Measurements from ENCODE around the gene SPATA3. TPM values are rescaled to one million over a fixed set of nuclear protein-coding genes. Genes with fewer than 3 reads are reported as not detected.

The SPATA3 gene
- total RNA-seq, 1 donor from 2014 or later: not detected

GRCh38 chr2:231039294-231039664 lies 43.4 kb downstream of the SPATA3 start:
- Mint-ChIP-seq H3K4me1 (ENCODE audit: low read depth, unreplicated experiment) (peaks cover under 1% of the 10 kb centered on the region), H3K36me3 (ENCODE audit: low read depth, unreplicated experiment) (no peaks in the 10 kb centered on the region), H3K4me3 (ENCODE audit: unreplicated experiment) (no peak overlapping the region), H3K27ac (ENCODE audit: unreplicated experiment) (no peak overlapping the region), H3K9me3 (ENCODE audit: unreplicated experiment) (peaks cover 4% of the 10 kb centered on the region), H3K27me3 (ENCODE audit: low read depth, unreplicated experiment) (peaks cover 48% of the 10 kb centered on the region)
- H3K9ac ChIP-seq (ENCODE audit: low read length): no peak overlapping the region
- H3K79me2 ChIP-seq (ENCODE audit: insufficient read depth, low read length): no peaks in the 10 kb centered on the region
- H3K9me3 ChIP-seq (ENCODE audit: insufficient read depth, low read depth, low read length): no peaks in the 10 kb centered on the region
- H3K27ac ChIP-seq (ENCODE audit: low read depth, low read length): no peak overlapping the region
- H2AFZ ChIP-seq (ENCODE audit: low read depth, low read length): no peak overlapping the region
- TF ChIP-seq CTCF (IDR thresholded peaks at IDR 0.05; ENCODE audit: insufficient read depth, low read depth, low read length): no peak
- TF ChIP-seq EZH2 (IDR thresholded peaks at IDR 0.05; ENCODE audit: insufficient read depth, low read length): no peak
- no peaks in the 10 kb centered on the region for H4K20me1 ChIP-seq (ENCODE audit: insufficient read depth, low read length)
- H3K27me3 ChIP-seq (ENCODE audit: insufficient read depth, low read length): peaks cover 52% of the 10 kb centered on the region
- H3K36me3 ChIP-seq (ENCODE audit: insufficient read depth, low read length): no peaks in the 10 kb centered on the region
- no peak overlapping the region for H3K4me3 ChIP-seq (ENCODE audit: insufficient read depth, low read depth, low read length)
- H3K4me2 ChIP-seq (ENCODE audit: low read length): no peak overlapping the region
- DNase-seq (ENCODE audit: low read depth) (no peak), FAIRE-seq (no peak)
- H3K4me1 ChIP-seq (ENCODE audit: insufficient read depth, low read length): no peaks in the 10 kb centered on the region

- Mint-ChIP-seq H3K4me3 (ENCODE audit: unreplicated experiment) (no peak overlapping the region), H3K36me3 (ENCODE audit: low read depth, unreplicated experiment) (no peaks in the 10 kb centered on the region), H3K27ac (ENCODE audit: unreplicated experiment) (no peak overlapping the region), H3K4me1 (ENCODE audit: low read depth, unreplicated experiment) (no peaks in the 10 kb centered on the region), H3K27me3 (ENCODE audit: low read depth, unreplicated experiment) (peaks cover 43% of the 10 kb centered on the region), H3K9me3 (ENCODE audit: unreplicated experiment) (peaks cover 4% of the 10 kb centered on the region)
- Histone ChIP-seq H3K36me3 (ENCODE audit: insufficient read depth, low read length) (no peaks in the 10 kb centered on the region), H3K27ac (ENCODE audit: low read depth, low read length) (no peak overlapping the region), H3K4me1 (ENCODE audit: insufficient read depth, low read length) (no peaks in the 10 kb centered on the region), H4K20me1 (ENCODE audit: insufficient read depth, low read length) (no peaks in the 10 kb centered on the region), H3K9me3 (ENCODE audit: insufficient read depth, low read depth, low read length) (no peaks in the 10 kb centered on the region), H3K27me3 (ENCODE audit: insufficient read depth, low read length) (peaks cover 47% of the 10 kb centered on the region), H3K79me2 (ENCODE audit: insufficient read depth, low read length) (no peaks in the 10 kb centered on the region), H3K4me2 (ENCODE audit: low read length) (no peak overlapping the region), H2AFZ (ENCODE audit: low read depth, low read length) (no peak overlapping the region), H3K9ac (ENCODE audit: low read length) (no peak overlapping the region), H3K4me3 (ENCODE audit: insufficient read depth, low read depth, low read length) (no peak overlapping the region)
- FAIRE-seq (no peak), DNase-seq (ENCODE audit: low read depth) (no peak)
- TF ChIP-seq EZH2 (IDR thresholded peaks at IDR 0.05; ENCODE audit: insufficient read depth, low read length): no peak
- no peak for TF ChIP-seq CTCF (IDR thresholded peaks at IDR 0.05; ENCODE audit: insufficient read depth, low read depth, low read length)
These were observed 44.0 kb downstream of the SPATA3 start for GRCh38 chr2:231039821-231040364.

DNA sequence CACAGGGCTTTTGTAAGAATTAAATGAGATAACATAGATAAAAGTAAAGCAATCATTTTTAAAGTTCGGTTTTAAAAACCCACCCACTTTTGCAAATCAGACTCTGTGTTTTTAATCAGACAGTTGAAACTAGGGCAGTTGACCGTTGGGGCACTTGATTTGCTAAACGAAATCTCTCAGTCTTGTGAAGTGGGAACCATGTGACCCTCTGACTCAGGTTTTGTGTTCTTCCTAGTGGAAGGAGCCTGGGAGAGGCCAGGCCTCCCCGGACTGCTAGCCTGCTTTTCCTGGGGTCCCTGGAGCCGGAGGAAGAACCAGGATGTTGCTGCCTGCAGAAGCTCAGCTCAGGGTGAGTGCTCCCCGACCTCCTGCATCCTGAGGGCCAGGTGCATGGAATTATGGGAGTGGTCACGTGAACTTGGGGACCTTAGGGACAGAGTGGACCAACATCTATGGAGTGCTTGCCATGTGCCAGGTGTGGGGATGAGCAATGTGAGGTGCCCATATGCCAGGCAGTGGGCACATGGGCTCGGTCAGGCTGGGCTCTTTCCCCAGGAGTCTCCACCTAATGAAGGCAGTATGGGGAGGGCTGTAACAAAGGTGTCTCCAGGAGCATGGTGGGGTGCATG lies 45.3 kb downstream of the SPATA3 start:
- Histone ChIP-seq H3K4me1 (ENCODE audit: insufficient read depth, low read length) (no peaks in the 10 kb centered on the region), H3K9me3 (ENCODE audit: insufficient read depth, low read depth, low read length) (no peaks in the 10 kb centered on the region), H3K4me3 (ENCODE audit: insufficient read depth, low read depth, low read length) (no peak overlapping the region), H3K79me2 (ENCODE audit: insufficient read depth, low read length) (no peaks in the 10 kb centered on the region), H3K36me3 (ENCODE audit: insufficient read depth, low read length) (no peaks in the 10 kb centered on the region), H3K4me2 (ENCODE audit: low read length) (no peak overlapping the region), H3K27me3 (ENCODE audit: insufficient read depth, low read length) (peaks cover 38% of the 10 kb centered on the region), H3K9ac (ENCODE audit: low read length) (no peak overlapping the region), H2AFZ (ENCODE audit: low read depth, low read length) (no peak overlapping the region), H3K27ac (ENCODE audit: low read depth, low read length) (no peak overlapping the region), H4K20me1 (ENCODE audit: insufficient read depth, low read length) (no peaks in the 10 kb centered on the region)
- TF ChIP-seq CTCF (IDR thresholded peaks at IDR 0.05; ENCODE audit: insufficient read depth, low read depth, low read length) (no peak), EZH2 (IDR thresholded peaks at IDR 0.05; ENCODE audit: insufficient read depth, low read length) (no peak)
- DNase-seq (ENCODE audit: low read depth): no peak
- H3K36me3 Mint-ChIP-seq (ENCODE audit: low read depth, unreplicated experiment): no peaks in the 10 kb centered on the region
- no peak overlapping the region for H3K4me3 Mint-ChIP-seq (ENCODE audit: unreplicated experiment)
- no peaks in the 10 kb centered on the region for H3K4me1 Mint-ChIP-seq (ENCODE audit: low read depth, unreplicated experiment)
- H3K27ac Mint-ChIP-seq (ENCODE audit: unreplicated experiment): no peak overlapping the region
- no peak for FAIRE-seq
- H3K9me3 Mint-ChIP-seq (ENCODE audit: unreplicated experiment): peaks cover 4% of the 10 kb centered on the region
- H3K27me3 Mint-ChIP-seq (ENCODE audit: low read depth, unreplicated experiment): peaks cover 36% of the 10 kb centered on the region

Measured in astrocyte (in vitro differentiated cells and primary cell).